HG03571 (cell line): Measurements from ENCODE around the gene SGSM2.
A peak's percentile ranks its signal among the peaks of the same experiment; 100 is the strongest.

Experiments used
- ATAC-seq: cut with Tn5 transposase; IDR thresholded peaks from one replicate; pipeline ENCODE4 v1.9.1; 2021; ENCODE audit not compliant: unreplicated experiment

SGSM2 gene

DNA sequence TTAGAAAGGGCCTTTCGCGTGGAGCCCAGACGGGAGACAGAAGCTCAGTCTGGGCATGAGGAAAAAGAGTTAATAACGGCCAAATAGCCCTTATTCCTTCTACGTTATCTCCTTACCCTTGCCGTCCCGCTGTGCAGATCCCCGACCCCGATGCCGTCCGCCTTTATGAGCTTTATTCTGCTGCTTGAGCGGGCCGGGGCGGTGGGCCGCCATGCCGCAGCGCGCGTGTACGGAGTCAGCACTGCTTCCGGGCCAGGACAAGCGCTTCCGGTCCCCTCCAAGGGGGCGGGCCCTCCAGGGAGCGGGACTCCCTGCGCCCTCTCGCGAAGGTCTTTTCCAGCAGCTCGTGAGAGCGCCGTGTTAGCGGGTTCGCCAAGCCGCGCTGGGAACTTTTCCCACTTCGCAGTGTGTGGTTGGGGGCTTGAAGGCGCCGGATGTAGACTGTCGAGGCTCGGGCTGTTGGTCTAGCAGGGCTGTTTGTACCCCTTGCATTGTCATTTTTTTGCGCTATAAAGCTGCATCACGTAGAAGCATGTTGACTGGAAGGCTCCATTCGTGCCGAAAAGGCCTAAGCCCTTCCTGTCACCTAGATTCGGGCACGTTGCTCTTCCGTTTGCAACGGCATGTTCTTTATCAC, 968 bp upstream of the SGSM2 start, which contains the start of gene TSR1:
TSS of gene TSR1 (minus strand) at position 243 of the 637 bp plus-strand sequence. CDS start at position 213, 30 bp downstream.
- peak; percentile 67 for ATAC-seq

DNA sequence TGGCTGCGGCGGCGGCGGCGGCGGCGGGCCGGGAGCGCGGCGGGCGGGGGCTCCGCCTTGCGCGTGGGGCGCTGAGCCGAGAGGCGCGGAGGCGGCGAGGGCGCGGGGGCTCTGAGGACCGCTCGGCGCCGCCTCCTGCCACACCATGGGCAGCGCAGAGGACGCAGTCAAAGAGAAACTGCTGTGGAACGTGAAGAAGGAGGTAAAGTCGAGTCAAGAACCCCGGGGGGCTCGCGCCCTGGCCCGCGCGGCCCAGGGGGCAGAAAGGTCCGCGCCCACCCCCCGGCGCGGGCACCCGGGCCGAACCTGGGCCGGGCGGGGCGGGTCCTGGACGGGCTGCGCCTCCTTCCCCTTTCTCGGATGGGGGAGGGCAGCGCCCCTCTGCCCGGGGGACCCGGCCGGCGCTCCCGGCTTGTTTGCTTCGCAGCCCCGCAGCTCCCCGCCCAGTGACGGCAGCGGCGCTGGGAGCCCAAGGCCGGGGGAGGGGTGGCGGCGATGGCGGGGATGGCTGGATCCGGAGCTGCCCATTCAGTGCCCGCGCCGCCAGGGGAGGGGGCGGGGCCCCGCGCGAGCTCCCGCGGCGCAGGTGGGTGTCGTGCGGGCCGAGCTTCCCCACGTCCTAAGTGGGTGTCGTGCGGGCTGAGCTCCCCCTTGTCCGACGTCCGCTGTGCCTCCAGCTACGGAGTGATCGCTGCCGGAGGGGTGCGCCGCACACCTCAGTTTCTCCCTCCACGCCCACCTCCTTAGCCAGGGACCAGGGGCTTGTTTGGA, 428 bp downstream of the SGSM2 start:
- ATAC-seq, result no peak

DNA sequence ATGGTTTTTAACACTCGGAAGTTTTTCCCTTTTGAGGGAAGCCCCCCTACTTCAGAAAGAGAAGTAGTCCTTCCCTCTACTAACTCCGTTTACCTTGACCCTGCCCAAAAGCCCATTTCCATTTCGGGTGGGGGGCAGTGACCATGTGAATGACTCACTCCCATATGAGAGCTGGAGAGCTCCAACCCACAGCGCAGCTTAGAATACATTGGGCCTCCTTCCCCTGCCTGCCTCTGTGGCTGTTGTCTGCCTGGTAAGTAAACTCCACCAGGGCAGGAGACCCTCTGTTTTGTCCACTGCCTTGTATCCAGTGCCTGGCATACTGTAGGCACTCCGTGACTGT, 985 bp downstream of the SGSM2 start:
- no peak for ATAC-seq

DNA sequence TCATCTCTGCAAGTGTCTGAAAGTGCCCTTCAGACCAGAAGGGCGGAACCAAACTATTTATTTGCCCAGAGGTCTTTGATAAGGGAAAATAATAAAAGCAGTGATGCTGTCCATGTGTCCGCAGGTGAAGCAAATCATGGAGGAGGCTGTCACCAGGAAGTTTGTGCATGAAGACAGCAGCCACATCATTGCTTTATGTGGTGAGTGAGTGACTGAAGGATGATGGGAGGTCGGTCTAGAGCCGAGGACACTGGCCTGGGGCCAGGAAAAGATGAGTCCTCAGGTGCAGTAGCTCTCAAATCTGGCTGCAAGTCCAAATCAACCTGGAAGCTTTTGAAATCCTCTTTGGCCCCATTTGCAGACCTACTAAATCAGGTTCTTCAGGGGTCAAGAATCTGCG, 6.1 kb downstream of the SGSM2 start:
- ATAC-seq, result no peak

DNA sequence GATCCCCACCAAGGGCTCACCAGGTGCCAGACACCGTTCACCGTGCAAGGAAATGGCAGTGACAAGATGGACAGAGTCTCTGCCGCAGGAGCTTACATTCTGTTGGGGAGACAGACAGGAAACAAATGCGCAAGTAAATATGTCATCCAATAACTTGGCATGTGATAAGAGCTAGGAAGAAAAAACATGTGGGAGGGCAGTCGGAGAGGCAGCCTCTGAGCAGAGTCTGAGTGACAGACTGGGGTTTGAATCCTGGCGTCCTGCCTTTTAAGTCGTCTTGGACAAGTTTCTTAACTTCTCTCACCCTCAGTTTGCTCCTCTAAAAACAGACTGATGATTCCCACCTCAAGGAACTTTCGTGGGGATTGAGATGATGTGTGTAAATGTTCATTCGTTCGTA, 7.2 kb downstream of the SGSM2 start:
- no peak for ATAC-seq

DNA sequence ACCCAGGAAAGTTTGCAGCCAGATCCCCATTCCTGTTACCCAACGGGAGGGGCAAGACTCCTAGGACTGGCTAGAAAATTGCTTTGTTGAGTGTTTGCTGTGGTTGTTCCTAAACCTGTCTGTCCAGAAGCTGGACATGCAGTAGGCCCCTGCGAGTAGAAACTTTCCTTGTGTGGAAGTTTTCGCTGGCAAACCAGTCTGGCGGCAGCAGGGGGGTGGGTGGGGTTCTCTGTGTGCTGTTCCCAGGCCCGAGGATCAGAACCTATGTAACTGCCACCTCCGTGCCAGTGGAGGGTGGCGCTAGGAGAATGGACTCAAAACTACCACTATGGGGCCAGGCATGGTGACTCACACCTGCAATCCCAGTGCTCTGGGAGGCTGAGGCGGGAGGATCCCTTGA, 9.2 kb downstream of the SGSM2 start:
- ATAC-seq, result no peak

DNA sequence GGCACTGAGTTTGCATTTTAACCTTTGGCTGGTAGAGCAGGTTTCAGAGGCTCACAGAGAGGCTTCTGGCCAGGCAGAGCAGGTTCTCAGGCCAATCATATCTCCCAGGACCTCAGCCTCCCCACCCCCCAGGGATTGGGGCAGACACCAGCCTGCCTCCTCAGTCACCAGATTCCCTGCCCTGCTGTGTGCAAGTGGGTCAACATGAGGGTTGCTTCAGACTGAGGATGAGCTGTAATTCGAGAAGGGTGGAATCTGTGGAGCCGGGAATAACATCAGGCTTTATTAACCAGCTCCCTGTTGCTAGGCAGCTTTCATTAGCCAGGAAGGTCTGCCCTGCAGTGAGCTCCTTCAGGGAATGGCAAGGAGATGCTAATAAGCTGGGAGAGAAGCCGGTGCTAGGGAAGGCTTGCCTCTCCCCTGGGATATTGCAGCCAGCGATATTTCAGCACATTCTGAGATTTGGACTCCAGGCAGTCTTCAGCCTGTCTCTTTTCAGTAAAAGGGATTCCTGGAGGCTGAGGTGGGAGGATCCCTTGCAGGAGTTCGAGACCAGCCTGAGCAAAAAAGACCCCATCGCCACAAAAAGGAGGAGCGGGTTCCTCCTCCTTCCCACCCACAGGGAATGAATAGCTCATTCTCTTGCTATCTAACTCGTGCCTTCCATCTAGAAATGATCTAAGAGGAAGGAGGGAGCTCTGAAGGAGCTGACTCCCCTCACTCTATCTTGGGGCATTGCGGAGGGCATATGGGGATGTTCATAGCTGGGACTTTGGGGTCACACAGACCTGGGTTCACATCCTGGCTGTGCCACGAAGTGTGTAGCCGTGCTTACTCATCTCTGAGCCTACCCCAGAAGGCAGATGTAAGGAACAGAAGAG, 10.7 kb downstream of the SGSM2 start:
- no peak for ATAC-seq

DNA sequence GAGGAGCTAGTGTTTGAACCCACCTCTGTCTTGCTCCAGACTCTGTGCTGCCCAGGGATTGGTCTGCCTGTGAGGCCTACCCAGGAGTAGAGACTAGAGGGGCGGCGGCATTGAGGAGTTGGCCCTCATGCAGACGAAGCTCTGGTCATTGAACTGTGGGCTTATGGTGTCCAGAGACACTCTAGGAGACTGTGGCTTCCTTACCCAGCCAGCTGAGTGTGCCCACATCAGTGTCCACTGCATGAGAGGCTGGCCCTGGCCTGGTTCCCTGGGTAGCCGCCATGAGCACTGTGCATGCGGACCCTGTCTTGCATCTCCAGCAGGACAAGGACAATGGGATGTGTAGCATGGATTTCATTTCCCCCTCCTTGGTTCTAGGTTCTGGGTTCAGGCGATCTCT, 14.0 kb downstream of the SGSM2 start:
- no peak for ATAC-seq

DNA sequence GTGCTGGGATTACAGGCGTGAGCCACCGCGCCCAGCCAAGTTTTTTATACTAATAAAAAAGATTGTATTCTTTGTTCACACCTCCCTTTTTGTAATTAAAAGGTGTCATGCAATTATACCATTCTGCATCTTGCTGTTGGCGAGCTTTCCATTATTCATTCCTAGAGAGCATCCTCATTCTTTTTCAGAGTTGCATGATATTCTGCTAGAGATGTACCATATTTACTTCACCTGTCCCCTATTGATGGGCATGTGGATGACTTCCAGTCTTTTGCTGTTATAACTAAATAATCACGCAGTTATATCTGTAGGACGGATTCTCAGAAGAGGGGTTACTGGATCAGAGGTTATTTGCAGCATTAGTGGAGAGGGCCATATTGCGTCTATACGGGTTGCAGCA, 17.0 kb downstream of the SGSM2 start:
- no peak for ATAC-seq

DNA sequence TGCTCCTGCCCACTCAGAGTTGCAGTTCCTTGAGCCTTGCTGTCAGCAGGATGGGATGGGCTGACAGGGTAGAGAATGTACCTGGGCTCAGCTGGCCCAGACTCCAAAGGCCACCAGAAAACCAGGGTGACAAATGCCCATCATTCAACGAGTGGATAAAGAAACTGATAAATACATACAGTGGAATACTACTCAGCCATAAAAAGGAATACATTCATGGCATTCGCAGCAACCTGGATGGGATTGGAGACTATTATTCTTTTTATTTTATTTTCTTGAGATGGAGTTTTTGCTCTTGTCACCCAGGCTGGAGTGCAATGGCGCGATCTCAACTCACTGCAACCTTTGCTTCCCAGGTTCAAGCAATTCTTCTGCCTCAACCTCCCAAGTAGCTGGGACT, 19.9 kb downstream of the SGSM2 start:
- ATAC-seq, result no peak

DNA sequence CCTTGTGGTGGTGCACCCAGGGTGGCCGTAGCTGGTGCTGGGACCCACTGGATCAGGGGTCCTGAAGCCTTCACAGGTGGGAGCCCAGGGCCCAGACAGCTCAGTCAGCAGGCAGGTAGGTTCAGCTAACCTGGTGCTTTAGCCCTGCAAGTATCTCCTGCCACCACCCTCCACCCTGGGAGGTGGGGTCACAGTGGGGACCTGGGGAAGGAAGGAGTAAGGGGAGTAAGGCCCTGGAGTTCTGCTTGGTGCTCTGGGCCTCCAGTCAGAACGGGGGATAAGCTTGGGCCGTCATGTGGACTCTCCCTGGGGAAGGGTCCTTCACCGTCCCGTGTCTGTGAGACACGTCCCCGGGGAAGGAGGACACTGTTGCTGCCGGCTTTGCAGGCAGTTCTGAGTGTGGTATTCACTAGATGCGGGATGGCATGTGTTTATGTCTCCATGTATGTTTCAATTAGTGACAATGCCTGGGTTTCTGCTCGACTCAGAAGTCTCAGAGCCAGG, 20.7 kb downstream of the SGSM2 start:
- ATAC-seq, result no peak

DNA sequence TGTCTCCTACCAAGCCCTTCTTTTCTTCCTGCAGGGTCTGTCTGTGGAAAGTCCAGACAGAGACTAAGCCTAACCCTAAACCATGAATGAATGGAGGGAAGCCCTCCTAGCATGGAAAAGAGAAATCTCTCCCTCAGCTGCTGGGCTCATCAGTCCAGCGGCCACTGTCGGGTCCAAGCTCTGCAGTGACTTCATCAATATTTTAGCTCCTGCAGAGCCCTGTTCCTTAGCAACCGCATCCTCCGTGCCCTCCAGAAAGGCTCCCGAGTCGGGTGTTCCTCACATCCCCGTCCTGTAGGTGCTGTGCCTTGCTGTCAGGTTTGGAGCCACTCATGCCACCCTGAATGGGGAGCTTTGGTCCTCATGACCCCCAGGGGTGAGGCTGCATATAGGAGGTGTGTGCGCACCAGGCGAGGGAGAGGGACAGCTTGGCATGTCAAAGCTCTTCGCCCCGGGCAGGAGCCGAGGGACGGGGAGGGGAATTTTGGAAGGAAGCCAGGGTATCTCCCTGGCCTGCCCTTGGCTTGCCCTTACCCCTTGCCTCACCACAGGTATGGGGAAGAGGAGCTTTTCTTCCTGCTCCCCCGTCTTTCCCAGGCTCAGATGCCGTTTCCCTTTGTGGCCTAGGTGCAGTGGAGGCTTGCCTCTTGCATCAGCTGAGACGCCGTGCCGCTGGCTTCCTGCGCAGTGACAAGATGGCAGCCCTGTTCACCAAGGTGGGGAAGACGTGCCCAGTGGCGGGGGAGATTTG, 23.9 kb downstream of the SGSM2 start:
- no peak for ATAC-seq

DNA sequence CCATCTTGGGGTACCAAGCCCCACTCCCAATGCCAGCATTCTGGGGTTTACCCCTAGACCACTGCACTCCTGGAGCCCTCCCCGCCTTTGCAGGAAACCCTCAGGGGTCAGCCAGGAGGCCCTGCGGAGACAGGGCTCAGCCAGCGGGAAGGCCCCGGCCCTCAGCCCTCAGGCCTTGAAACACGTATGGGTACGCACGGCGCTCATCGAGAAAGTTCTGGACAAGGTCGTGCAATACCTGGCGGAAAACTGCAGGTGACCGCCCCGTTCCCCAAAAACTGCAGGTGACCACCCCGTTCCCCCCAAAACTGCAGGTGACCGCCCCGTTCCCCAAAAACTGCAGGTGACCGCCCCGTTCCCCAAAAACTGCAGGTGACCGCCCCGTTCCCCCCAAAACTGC, 24.7 kb downstream of the SGSM2 start:
- no peak for ATAC-seq

DNA sequence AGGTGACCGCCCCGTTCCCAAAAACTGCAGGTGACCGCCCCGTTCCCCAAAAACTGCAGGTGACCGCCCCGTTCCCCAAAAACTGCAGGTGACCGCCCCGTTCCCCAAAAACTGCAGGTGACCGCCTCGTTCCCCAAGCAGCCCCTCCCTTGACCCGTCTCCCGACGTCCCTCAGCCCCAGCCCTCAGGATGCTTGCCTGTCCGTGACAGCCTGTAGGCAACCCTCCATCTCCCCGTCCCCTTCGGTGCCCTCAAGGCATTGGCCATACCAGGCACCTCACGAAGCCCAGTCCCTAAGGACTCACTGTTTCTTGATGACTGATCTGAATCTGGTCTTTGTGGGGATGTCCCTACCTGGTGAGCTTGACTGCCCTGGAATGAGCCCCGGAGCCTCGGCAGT, 25.1 kb downstream of the SGSM2 start:
- no peak for ATAC-seq

DNA sequence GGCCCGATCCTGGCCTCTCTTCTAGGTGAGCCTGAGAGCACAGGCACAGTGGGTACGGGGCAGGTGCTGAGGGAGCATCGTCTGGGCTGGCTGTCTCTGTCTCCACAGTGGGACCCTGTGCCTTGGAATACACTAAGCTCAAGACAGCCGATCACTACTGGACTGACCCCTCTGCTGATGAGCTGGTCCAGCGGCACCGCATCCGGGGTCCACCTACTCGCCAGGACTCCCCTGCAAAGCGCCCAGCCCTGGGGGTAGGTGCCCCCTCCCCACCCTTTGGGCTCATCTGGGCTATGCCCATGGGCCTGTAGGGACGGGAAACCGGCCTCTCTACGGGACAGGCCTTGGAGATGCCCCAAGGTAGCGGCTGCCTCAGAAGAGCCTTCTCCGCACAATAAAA, 25.6 kb downstream of the SGSM2 start:
- no peak for ATAC-seq

DNA sequence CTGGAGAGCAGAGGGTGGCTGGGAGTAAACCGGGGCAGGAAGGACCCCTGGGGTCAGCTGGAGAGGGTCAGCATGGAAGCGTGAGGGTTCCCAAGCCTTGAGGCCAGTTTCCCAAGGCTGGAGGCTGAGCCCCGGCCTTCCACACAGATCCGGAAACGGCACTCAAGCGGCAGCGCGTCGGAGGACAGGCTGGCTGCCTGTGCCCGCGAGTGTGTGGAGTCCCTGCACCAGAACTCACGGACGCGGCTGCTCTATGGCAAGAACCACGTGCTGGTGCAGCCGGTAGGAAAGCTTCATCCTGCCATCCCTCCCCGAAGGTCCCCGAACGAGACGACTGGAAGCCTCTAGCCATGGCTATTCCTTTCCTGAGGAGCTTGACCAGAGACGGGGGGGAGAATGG, 26.0 kb downstream of the SGSM2 start:
- no peak for ATAC-seq

DNA sequence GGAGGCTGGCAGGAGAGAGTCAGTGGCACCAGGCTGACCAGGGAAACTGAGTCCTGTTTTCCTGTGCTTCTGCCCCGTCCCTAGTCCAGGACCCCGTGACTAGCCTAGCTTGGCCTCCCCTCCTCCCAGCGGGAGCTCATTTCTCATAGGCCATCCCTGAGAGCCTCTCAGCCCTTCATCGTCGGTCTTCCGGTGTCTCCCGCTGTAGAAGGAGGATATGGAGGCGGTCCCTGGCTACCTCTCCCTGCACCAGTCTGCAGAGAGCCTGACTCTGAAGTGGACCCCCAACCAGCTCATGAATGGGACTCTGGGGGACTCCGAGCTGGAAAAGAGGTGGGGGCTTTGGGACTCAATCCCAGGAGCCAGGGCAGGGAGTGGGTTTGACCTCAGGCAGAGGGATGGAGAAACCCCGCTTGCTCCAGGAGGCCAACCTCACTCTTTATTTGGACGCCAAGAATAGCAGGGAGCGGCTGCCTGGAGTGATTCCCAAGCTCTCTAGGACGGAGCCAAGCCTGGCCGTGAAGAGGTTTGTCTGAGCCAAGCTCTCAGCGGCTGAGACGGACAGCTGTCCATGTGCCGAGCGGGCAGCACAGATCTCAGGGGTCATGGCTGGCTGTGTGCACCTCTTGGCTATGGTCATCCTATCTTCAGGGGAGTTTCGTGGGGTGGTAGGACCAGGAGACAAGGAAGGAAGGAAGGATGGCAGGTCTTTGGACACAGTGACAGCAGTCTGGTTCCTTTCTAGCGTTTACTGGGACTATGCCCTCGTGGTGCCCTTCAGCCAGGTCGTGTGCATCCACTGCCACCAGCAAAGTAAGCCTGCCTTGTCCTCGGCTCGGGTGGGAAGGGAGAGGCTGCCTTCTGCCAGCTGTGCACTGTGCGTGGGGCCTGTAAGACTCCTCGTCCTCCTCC, 26.8 kb downstream of the SGSM2 start:
- ATAC-seq, result no peak

DNA sequence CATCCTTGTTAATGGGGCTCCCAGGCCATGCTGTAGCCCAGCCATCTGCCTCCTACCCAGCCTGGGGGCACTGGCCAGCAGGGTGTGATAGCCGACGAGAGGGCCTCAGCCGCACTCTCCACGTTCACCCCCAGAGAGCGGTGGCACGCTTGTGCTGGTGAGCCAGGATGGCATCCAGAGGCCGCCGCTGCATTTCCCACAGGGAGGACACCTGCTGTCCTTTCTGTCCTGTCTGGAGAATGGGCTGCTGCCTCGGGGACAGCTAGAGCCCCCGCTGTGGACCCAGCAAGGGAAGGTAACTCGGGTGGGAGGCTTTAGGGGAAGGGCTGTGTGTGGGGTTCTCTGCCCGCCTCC, 27.4 kb downstream of the SGSM2 start:
- no peak for ATAC-seq

DNA sequence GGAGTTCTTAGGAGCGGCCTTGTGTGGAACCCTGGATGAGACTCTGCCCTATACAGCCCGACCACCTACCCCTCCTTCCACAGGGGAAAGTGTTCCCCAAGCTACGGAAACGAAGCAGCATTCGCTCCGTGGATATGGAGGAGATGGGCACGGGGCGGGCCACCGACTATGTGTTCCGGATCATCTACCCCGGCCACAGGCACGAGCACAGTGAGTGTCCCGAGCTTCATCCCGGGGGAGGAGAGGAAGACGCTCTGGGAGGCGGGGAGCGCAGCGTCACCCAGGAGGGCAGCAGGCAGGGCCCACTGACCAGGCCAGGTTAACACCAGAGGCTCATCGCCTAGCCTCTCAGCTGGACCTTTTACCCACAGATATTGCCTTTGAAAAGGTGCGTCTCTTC, 27.8 kb downstream of the SGSM2 start:
- ATAC-seq, result no peak
